Astrocyte of the cerebellum (primary cell): Measurements from ENCODE around the gene WDR72.

Experiments
- DNase-seq: peaks from one replicate; pipeline ENCODE4 v3.0.0-alpha.2; 2011; ENCODE audit warnings: low read depth
- H3K4me3 ChIP-seq: 2 replicates; pipeline ENCODE4 v1.5.1; 2011; ENCODE audit warnings: mild to moderate bottlenecking, low read depth, low read length, moderate library complexity
- CTCF ChIP-seq: IDR thresholded peaks from 2 replicates; pipeline ENCODE4 v1.5.1; 2012; ENCODE audit warnings: low read length, low read depth, moderate library complexity, mild to moderate bottlenecking; ENCODE audit errors: missing control alignments
- in situ Hi-C: cut with HindIII; loops from 2 replicates; pipeline ENCODE4 v1.10.0; 2017; ENCODE audit warnings: low sequenced_read_pairs

Gene WDR72

DNA sequence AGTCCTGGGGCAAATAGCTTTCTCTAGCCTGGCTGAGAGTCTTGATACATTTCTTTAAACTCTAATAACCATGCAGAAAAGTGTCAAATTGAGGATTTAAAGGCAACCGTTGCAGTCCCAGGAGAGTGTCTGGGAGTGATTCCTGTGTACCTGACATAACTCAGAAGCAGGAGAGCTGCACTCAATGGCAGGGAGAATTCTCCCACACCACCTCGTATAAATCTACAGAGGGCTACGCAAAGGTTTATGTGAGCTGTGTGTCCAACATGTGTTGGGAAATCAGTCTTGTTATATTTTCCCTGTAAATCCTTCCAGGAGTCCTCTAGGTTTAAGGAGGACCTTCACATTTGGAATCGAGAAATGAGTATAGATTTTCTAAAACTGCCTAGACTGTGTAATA is 192.6 kb downstream of the WDR72 start:
- no peak for DNase-seq
- in situ Hi-C loops = no loop called here
- no peak for TF ChIP-seq CTCF
- no peak overlapping the region for H3K4me3 ChIP-seq

- DNase-seq = no peak
- in situ Hi-C loops = no loop called here
- TF ChIP-seq CTCF = no peak
- H3K4me3 ChIP-seq = no peak overlapping the region
Observed at GRCh38 chr15:53565721-53566120, 193.7 kb downstream of the WDR72 start.

DNA sequence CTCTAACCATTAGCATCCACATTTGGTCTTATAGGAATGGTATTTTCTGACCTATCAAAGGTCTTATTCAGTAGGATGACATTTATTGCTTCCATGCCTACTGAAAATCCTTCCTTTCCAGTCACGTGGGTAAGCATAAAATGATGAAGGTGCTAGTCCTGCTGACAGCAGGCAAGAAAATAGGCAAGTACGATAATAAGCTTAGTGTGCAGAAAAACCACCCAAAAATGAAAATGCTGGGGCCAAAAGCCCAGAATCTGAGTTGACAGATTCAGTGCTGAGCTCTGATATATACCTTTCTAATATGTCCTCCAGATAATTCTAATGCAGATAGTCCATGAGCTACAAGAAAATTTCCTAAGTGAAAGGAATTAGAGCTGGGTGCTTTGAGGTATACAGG is 194.8 kb downstream of the WDR72 start:
- TF ChIP-seq CTCF = no peak
- no peak overlapping the region for H3K4me3 ChIP-seq
- in situ Hi-C loops = no loop called here

GRCh38 chr15:53563627-53564026 is 195.8 kb downstream of the WDR72 start:
- no peak overlapping the region for H3K4me3 ChIP-seq
- no peak for TF ChIP-seq CTCF
- in situ Hi-C loops = no loop called here
- DNase-seq = no peak

More for the DNA sequence above, 194.8 kb downstream of the WDR72 start:
- DNase-seq = no peak

GRCh38 chr15:53559364-53560277 is 199.8 kb downstream of the WDR72 start:
- in situ Hi-C loops = no loop called here
- no peak overlapping the region for H3K4me3 ChIP-seq
- no peak for DNase-seq
- no peak for TF ChIP-seq CTCF

GRCh38 chr15:53558384-53558783 is 201.1 kb downstream of the WDR72 start:
- no peak for TF ChIP-seq CTCF
- in situ Hi-C loops = no loop called here
- DNase-seq = no peak
- H3K4me3 ChIP-seq = no peak overlapping the region
